HT-29 (cell line): ENCODE results near the gene SYDE1. TPM values are rescaled to one million over a fixed set of nuclear protein-coding genes. Genes with fewer than 3 reads are reported as not detected.
"Not testable (repeated sequence)": the region's sequence is repeated elsewhere in the genome, so short reads cannot be mapped to it uniquely, and the experiment has no call there.

ENCODE experiments used
- DNase-seq: peaks from one replicate; pipeline ENCODE4 v3.0.0-alpha.2; 2015; ENCODE audit warnings: low spot score
- total RNA-seq: library from RNA; depleted of rRNA; stranded (reverse); fragments of >200 nt; shearing (Covaris generic); gene quantifications from 2 replicates; pipeline ENCODE4 v1.2.3, GENCODE V29; 2014; rRNA removed

Gene SYDE1
- 0.03 TPM in 1 of 2 replicates, not detected in the other for total RNA-seq

GRCh38 chr19:15107061-15108010 lies at the start of gene SYDE1:
SYDE1 (plus strand) TSS chr19:15107401; CDS start chr19:15107434, 33 bp downstream.
- DNase-seq = no peak

GRCh38 chr19:15062036-15062435 lies 45.2 kb upstream of the SYDE1 start:
- DNase-seq = no peak

GRCh38 chr19:15070386-15070785 lies 36.8 kb upstream of the SYDE1 start:
- not testable (repeated sequence) for DNase-seq

- no peak for DNase-seq
These were observed 34.1 kb upstream of the SYDE1 start for GRCh38 chr19:15072930-15073647.

GRCh38 chr19:15074371-15074770 lies 32.8 kb upstream of the SYDE1 start:
- DNase-seq = no peak

DNA sequence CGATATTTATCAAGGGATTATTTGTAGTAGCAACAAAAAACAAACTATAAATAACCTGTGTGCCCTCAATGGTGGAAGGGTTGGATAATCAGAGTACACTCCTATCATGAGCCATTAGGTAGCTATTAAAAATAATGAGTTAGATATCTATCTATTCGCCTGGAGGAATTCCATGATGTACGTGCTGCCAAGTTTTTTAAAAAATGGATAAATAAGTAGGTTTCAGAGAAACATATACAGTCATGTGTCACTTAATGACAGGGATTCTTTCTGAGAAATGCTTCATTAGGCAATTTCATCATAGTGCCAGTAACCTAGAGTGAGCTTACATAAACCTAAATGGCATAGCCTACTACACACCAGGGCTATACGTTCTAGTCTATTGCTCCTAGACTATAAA lies 31.4 kb upstream of the SYDE1 start:
- DNase-seq = no peak

GRCh38 chr19:15080002-15080401 lies 27.2 kb upstream of the SYDE1 start:
- not testable (repeated sequence) for DNase-seq

DNA sequence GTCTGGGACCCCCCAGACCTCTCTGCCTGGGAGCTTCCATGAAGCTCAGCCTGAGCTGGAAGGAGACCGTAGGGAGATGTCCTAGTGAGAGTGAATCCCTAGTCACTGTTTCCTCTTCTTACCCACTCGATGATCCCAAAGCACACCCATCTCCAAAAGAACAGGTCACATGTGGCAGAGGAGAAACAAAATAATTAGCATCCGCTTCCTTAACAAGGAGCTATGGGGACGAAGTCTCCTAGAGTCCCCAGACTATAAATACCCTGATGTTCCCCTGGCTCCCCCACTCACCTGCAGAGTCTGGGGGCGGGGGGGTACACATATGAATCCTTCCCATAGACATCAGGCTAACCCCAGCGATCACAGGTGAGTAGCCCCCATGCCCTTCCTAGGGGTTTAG lies 25.3 kb upstream of the SYDE1 start, which contains the start of gene OR1I1:
OR1I1 (plus strand) TSS at position 301 of the 400 bp plus-strand sequence. CDS start 4,855 bp downstream, outside the sequence.
- DNase-seq = no peak

DNA sequence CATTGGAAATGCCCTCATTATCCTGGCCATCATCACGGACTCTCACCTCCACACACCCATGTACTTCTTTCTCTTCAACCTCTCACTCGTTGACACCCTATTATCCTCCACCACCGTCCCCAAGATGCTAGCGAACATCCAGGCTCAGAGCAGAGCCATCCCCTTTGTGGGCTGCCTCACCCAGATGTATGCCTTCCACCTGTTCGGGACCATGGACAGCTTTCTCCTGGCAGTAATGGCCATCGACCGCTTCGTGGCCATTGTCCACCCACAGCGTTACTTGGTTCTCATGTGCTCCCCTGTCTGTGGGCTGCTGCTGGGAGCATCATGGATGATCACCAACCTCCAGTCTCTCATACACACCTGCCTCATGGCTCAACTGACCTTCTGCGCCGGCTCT lies 20.0 kb upstream of the SYDE1 start:
- no peak for DNase-seq

DNA sequence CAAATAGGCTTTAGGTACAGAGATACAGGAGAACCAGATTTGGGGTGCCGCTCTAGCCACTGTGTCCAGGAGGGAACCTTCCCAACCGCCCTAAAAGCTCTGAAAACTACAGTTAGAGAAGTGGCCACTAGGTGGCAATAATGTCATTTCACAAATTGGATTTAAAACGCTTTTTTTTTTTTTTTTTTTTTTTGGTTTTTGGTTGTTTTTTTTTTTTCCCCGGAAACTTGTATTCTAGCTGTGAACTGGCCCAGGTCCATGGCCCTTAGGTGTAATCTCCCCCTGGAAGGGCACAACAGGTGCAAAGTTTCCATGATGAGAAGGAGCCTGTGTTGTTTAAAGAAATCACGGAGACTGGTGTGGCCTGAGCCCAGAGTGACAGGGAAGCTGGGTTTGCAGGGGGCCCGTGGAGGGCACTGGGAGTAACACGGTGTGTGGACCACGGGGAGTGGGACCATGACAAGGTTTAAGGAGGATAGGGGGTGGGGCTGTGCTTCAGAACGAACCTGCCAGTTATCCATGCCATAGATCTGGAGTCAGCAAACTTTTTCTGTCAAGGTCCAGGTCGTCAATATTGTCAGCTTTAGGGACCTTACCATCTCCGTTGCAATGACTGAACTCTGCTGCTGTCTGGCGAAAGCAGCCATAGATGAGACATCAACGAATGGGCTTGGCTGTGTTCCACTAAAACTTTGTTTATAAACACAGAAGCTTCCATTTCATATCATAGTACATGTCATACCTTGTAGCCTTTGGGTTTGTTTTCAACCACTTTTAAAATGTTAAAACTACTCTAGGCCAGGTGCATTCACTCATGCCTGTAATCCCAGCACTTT lies 15.1 kb upstream of the SYDE1 start:
- peak; percentile 60 for DNase-seq

DNA sequence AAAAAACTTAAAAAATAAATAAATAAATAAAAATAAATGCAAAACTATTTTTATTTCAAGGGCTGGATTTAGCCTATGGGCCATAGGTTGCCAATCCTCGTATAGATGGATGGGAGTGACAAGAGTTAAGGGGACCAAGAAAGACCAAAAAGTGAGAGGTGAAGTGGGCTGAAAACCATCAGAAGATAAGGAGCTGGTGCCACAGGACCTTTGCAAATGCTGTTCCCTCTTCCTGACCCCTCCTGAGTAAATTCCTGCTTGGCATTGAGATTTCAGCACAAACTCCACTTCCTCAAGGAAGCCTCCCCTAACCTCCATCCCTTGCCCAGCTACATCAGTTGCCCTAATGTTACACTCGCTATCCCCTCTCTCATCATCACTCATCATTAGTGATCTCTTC lies 14.2 kb upstream of the SYDE1 start:
- no peak for DNase-seq

GRCh38 chr19:15096223-15096622 lies 11.0 kb upstream of the SYDE1 start:
- no peak for DNase-seq

GRCh38 chr19:15097980-15098379 lies 9.2 kb upstream of the SYDE1 start:
- DNase-seq = not testable (repeated sequence)

GRCh38 chr19:15098460-15098859 lies 8.7 kb upstream of the SYDE1 start:
- no peak for DNase-seq

GRCh38 chr19:15099017-15099582 lies 8.1 kb upstream of the SYDE1 start:
- no peak for DNase-seq

GRCh38 chr19:15101479-15102082 lies 5.6 kb upstream of the SYDE1 start:
- DNase-seq = peak; percentile 38

GRCh38 chr19:15104003-15104402 lies 3.2 kb upstream of the SYDE1 start:
- DNase-seq = no peak

GRCh38 chr19:15104411-15104810 lies 2.8 kb upstream of the SYDE1 start:
- no peak for DNase-seq

- DNase-seq = no peak
These were observed 2.2 kb upstream of the SYDE1 start for GRCh38 chr19:15105044-15105443.

- DNase-seq = no peak
These were observed 1.1 kb downstream of the SYDE1 start for GRCh38 chr19:15108145-15108844.
